ENCODE results near the gene SH2D7. TPM values are rescaled to one million over a fixed set of nuclear protein-coding genes. Genes with fewer than 3 reads are reported as not detected.

SH2D7 gene
- polyA plus RNA-seq, 1 donor from 2014 or later, result not detected

DNA sequence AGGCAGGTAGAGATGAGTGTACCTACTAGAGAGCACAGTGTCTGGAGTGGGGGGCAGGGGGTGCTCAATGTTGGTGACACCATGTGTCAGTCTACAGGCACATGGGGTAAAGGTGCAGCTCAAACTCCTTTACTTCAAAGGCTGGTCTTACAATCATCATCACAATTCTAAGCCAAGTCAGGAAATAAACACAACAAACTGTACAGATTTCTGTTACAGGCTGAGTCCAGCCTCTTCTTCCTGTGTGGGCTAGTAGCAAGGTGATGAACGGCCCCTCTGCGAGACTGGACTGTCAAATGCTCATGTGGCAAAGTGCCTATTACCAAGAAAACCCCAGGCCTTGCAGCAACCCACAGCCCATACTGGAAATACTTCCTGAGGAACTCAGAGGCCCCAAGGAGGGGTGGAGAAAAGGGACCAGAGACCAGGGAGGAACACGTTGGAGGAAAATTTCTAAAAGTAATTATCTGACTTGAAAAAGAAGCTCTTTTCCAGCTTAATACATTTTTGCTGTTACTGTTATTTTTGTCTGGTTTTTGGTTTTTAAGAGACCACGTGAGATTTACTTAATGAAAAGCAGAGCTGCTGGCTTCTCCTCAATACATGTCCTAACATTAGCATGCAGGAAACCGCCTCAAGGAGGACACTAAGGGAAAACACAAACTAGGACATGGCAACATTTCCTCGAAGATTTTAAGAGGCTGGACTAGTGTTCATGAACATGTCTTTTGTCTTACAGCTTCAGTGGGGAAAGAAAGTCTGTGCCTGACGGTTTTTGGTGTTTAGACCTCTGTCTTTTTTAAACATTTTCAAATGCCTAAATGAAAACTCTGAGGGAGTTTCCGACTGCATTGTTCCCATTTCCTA, 44.4 kb upstream of the SH2D7 start:
- no peaks in the 10 kb centered on the region for H3F3A ChIP-seq (ENCODE audit: insufficient read depth, low read length, poor library complexity, severe bottlenecking)
- no peaks in the 10 kb centered on the region for H4K20me1 ChIP-seq (ENCODE audit: insufficient read depth)
- H3K79me2 ChIP-seq (replicated peaks; ENCODE audit: insufficient read depth, low read length), result no peaks in the 10 kb centered on the region
- no peak overlapping the region for H3K27ac ChIP-seq (ENCODE audit: low read length)
- H3K27me3 ChIP-seq (ENCODE audit: insufficient read depth, low read depth, low read length), result no peaks in the 10 kb centered on the region
- H3K9ac ChIP-seq (ENCODE audit: low read length), result no peak overlapping the region
- TF ChIP-seq POLR2AphosphoS5 (IDR thresholded peaks at IDR 0.05), result no peak
- TF ChIP-seq TAF1 (IDR thresholded peaks at IDR 0.05; ENCODE audit: low read depth), result no peak
- no peak for TF ChIP-seq EZH2 (IDR thresholded peaks at IDR 0.05; ENCODE audit: borderline replicate concordance, insufficient read depth, low read length, poor library complexity, severe bottlenecking)
- TF ChIP-seq RAD21 (conservative IDR thresholded peaks at IDR 0.05), result no peak
- no peak for TF ChIP-seq SMC3 (conservative IDR thresholded peaks at IDR 0.05; ENCODE audit: poor library complexity)
- no peak for TF ChIP-seq EP300 (conservative IDR thresholded peaks at IDR 0.05; ENCODE audit: poor library complexity, severe bottlenecking)
- H3K4me3 ChIP-seq (ENCODE audit: low read length), result no peak overlapping the region
- H3K9me3 ChIP-seq (ENCODE audit: low read length), result no peaks in the 10 kb centered on the region
- H3K9me2 ChIP-seq (ENCODE audit: insufficient read depth, low read length), result no peaks in the 10 kb centered on the region
- H2AFZ ChIP-seq (ENCODE audit: low read depth, low read length), result no peak overlapping the region
- H3K4me2 ChIP-seq (ENCODE audit: low read length), result no peak overlapping the region
- no peaks in the 10 kb centered on the region for H3K36me3 ChIP-seq (ENCODE audit: insufficient read depth, low read length)

DNA sequence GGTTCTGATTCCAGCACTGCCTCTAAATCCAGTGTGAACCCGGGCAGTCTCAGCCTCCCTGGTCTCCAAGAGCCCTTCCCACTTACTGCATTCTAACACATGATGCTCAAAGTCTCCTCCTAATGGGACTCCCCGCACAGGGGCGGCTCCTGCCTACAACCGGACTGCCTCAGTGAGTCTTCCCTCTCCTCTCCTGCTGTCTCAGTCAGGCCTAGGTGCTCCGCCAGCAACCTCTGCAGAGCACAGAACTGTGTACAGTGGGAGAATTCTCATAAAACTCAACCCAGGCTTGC, 43.8 kb upstream of the SH2D7 start:
- Histone ChIP-seq H3K9me2 (ENCODE audit: insufficient read depth, low read length) (no peaks in the 10 kb centered on the region), H3K27ac (ENCODE audit: low read length) (no peak overlapping the region), H3F3A (ENCODE audit: insufficient read depth, low read length, poor library complexity, severe bottlenecking) (no peaks in the 10 kb centered on the region), H3K79me2 (replicated peaks; ENCODE audit: insufficient read depth, low read length) (no peaks in the 10 kb centered on the region), H3K9ac (ENCODE audit: low read length) (no peak overlapping the region), H3K27me3 (ENCODE audit: insufficient read depth, low read depth, low read length) (no peaks in the 10 kb centered on the region), H3K4me2 (ENCODE audit: low read length) (no peak overlapping the region), H4K20me1 (ENCODE audit: insufficient read depth) (no peaks in the 10 kb centered on the region), H3K9me3 (ENCODE audit: low read length) (no peaks in the 10 kb centered on the region), H3K4me3 (ENCODE audit: low read length) (no peak overlapping the region), H2AFZ (ENCODE audit: low read depth, low read length) (no peak overlapping the region), H3K36me3 (ENCODE audit: insufficient read depth, low read length) (no peaks in the 10 kb centered on the region)
- no peak for TF ChIP-seq TAF1 (IDR thresholded peaks at IDR 0.05; ENCODE audit: low read depth)
- no peak for TF ChIP-seq SMC3 (conservative IDR thresholded peaks at IDR 0.05; ENCODE audit: poor library complexity)

GRCh38 chr15:78049691-78050440, 42.5 kb upstream of the SH2D7 start:
- H2AFZ ChIP-seq (ENCODE audit: low read depth, low read length), result no peak overlapping the region
- no peaks in the 10 kb centered on the region for H3K9me2 ChIP-seq (ENCODE audit: insufficient read depth, low read length)
- no peaks in the 10 kb centered on the region for H3K36me3 ChIP-seq (ENCODE audit: insufficient read depth, low read length)
- no peak overlapping the region for H3K9ac ChIP-seq (ENCODE audit: low read length)
- H3K27me3 ChIP-seq (ENCODE audit: insufficient read depth, low read depth, low read length), result no peaks in the 10 kb centered on the region
- no peak overlapping the region for H3K4me2 ChIP-seq (ENCODE audit: low read length)
- no peaks in the 10 kb centered on the region for H4K20me1 ChIP-seq (ENCODE audit: insufficient read depth)
- H3F3A ChIP-seq (ENCODE audit: insufficient read depth, low read length, poor library complexity, severe bottlenecking), result no peaks in the 10 kb centered on the region
- H3K27ac ChIP-seq (ENCODE audit: low read length), result no peak overlapping the region
- no peaks in the 10 kb centered on the region for H3K9me3 ChIP-seq (ENCODE audit: low read length)
- TF ChIP-seq CTCF (IDR thresholded peaks at IDR 0.05; ENCODE audit: poor library complexity, severe bottlenecking), result no peak
- no peak for TF ChIP-seq RAD21 (conservative IDR thresholded peaks at IDR 0.05)
- TF ChIP-seq REST (IDR thresholded peaks at IDR 0.05; ENCODE audit: borderline replicate concordance), result no peak
- TF ChIP-seq TAF1 (IDR thresholded peaks at IDR 0.05; ENCODE audit: low read depth), result no peak
- no peak for TF ChIP-seq EP300 (conservative IDR thresholded peaks at IDR 0.05; ENCODE audit: poor library complexity, severe bottlenecking)
- no peak overlapping the region for H3K4me3 ChIP-seq (ENCODE audit: low read length)
- H3K79me2 ChIP-seq (replicated peaks; ENCODE audit: insufficient read depth, low read length), result no peaks in the 10 kb centered on the region

Data from neural cell (in vitro differentiated cells).